Fibroblast of skin of scalp (primary cell): ENCODE results near the gene ANAPC1.
"Not testable (repeated sequence)": the region's sequence is repeated elsewhere in the genome, so short reads cannot be mapped to it uniquely, and the experiment has no call there.

Experiments
- DNase-seq: peaks from one replicate; pipeline ENCODE4 v3.0.0-alpha.2; 2013

Gene ANAPC1

GRCh38 chr2:111790633-111791032, 93.4 kb downstream of the ANAPC1 start:
- not testable (repeated sequence) for DNase-seq

DNA sequence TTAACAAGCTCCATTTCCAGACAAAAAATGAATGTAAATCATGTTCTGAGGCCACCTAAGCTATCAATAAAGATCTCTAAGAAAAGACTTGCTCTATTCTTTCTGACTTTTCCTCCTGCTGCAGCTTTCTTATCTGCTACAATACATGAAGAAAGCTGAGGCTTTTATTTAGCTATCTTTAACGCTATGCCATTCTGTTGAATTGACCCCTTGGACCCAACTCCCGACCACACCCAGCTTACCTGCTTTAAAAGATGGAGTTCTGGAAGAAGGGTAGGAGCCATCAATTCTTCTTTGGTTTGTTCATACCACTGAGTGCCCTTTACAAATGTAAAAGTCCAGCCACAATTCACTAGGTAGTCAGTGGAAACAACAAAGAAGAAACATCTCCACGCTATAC, 99.9 kb downstream of the ANAPC1 start:
- DNase-seq, result not testable (repeated sequence)

GRCh38 chr2:111782195-111782594, 101.8 kb downstream of the ANAPC1 start:
- not testable (repeated sequence) for DNase-seq

DNA sequence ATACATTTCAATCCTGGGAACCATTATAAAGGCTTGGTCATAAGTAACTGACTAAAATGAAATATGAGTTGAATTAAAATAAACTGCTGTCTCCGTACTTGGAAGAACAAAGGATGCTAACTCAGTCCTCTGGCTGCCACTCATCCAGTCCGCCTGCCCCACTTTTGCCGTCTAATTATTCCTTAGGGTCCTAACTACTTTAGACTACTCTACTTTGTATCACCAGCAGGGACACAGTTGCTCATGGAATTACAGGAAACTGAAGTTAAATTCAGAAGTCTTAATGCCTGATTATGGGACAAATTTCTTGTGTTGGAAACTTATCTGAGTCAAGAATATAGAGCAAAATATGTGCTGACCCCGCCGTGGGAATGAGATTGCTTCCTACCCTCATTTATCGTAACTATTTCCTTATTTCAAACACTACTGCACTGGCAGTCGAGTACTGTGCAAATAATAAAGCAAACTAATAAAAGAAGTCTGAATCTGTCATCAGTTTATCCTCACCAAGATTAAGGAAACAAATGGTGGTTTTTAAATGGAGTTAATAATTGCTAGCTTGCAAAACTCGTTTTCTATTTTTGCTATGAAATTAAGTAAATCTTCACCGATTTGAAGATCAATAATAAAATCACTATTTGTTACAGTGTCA, 102.4 kb downstream of the ANAPC1 start:
- DNase-seq, result not testable (repeated sequence)

DNA sequence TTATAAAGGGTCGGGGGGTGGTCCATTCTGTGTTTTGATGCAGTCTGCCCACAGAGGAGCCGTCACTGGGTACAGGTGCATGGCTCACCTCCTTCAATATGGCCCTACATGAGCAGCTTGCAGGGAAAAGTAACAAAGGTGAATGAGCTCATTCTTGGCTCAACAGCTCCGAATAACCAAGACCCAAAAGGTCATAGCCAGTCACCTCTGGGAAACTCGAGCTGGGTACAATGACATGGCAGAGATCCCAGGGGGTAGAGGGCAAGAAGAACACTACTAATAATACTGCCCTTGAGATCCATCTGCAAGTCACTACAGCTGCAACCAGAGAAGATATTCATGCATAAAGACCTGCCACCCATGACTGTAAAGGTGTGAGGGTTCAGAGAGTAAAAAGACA, 106.8 kb downstream of the ANAPC1 start:
- DNase-seq, result not testable (repeated sequence)

DNA sequence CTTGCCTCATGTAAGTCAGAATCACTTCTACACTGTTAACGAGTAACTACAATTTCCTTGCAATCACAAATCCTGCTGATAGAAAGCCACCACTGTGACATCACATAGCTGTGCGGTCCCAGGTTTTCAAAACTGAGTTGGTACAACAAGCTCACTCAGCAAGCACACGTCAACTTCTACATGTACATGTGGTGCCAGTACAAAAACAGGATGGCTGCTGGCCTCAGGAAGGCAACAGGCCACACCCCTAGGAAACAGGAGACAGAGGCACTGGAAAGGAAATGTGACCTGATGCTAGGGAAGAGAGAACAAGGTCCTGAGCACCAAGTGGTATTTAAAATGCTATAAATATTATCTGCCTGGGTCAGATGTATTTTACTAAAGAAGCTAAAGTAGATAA, 107.7 kb downstream of the ANAPC1 start:
- not testable (repeated sequence) for DNase-seq

DNA sequence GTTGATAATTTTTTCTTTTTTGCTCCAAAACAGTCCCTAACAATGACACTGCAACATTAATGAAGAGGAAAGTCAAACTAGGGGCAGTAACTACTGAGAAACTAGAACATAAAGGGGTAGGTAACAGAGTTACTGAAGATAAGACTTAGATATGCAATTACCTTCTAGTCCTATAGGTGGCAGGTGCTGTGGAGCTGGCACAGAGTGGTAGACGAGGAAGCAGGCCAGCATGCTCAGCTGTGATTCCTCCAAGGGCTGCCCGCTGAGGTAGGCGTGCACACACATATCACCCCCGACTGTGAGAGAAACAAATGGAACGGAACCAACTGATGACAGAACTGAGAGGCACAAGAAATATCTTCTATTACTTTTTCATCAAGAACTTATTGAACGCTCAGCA, 111.8 kb downstream of the ANAPC1 start:
- DNase-seq, result not testable (repeated sequence)

DNA sequence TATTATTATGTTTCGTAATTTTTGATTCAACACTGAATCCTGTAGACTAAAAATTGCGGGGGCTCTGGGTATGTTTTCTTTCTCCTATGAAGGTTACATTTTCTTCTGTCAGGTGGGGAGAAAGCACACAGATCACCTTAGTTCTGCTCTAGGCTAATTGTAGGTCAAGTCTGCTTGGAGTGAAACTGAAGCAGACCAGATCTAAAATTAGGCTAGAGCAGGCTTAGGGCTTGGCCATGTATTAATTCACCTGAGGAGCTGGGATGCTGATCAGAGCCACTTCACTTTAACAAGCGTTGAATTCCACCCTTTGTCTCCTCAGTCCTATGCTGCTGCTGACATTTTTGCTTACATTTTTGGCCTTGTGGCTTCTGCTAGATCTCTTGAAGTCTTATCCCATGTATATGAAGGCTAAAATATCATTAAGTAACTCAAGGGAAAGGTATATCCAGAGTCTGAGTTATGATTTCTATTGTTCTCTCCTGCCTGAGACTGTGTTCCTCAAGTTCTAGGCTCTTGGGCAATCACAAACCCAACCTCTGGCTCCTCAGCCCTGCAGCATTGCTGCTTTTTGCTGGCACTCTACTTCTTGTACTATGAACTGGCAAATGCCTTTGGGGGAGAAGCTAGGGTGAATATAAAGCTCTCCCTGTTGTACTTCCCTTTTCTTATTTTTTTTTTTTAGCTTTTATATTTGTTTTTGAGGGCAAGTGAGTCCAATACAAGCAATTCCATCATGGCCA, 112.9 kb downstream of the ANAPC1 start:
- DNase-seq, result not testable (repeated sequence)

DNA sequence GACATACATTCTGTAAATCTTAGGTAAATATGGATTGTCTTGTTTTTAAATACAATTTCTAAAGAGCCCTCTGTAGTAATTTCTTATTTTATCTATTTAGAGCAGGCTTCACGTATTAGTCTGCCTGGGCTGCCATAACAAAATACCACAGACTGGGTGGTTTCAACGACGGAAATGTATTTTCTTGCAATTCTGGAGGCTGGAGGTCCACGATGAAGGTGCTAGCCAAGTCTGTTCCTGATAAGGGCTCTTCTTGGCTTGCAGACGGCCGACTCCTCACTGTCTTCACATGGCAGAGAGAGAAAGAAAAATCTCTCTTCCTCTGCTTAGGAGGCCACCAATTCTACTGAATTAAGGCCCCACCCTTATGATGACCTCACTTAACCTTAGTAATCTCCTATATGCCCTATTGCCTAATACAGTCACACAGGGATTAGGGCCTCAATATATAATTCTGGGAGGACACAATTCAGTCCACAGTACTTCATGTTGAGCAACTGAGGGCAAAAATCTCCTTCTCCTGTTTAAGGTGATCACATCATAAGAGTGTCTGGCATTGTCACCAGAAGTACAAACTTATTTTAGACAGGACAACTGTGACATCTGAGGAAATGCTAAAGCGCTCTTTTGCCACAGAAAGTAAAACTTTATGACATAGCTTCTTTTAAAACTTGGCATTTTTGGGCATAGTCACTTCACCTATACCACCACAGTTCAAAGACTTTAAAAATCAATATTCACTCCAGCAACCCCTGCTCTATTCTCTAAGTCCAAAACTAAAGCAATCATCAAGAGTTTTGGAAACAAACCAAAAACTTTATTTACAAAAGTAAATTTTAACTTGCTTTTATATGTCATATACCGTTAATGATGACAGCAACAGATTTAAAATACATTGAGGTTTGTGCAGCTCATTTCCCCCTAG, 115.5 kb downstream of the ANAPC1 start:
- DNase-seq, result not testable (repeated sequence)

DNA sequence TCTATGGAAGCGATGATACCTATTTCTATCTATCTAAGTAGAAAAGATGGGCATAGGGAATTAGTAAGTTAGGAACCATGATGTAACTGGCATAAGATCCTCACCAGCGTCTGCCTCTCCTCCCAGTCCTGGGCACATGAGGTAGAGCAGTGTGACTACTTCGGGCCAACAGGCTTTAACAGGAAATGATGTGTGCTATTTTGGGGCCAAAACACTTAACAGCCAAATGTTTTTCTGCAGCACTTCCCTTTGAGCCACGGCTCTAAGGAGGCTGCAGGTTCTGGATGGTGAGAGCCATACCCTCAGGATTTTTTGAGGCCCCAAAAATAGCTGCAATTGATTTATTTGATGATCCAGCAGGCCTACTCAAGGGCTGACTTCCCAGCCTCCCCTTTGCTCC, 116.9 kb downstream of the ANAPC1 start:
- DNase-seq, result not testable (repeated sequence)

- not testable (repeated sequence) for DNase-seq
These were observed 117.7 kb downstream of the ANAPC1 start for GRCh38 chr2:111766295-111766694.

DNA sequence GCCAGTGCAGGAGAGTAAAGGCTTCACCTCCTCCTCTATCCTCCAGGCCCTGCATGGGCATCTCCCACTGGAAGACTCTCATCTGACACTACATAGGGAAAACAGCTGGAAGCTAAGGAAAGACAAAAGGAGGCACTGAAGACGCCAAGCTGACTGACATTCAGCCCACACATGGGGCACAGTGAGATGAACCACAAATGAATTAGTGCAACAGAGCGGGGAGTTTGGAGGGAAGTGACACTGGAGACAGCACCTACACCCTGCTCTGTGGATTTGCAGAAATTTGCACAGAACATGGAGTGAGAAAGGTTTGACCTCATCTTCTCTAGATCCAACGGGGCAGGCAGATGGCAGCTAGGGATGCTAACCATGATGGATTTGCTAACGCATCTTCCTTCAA, 119.8 kb downstream of the ANAPC1 start:
- DNase-seq, result not testable (repeated sequence)

GRCh38 chr2:111760697-111761284, 123.2 kb downstream of the ANAPC1 start:
- DNase-seq, result not testable (repeated sequence)

DNA sequence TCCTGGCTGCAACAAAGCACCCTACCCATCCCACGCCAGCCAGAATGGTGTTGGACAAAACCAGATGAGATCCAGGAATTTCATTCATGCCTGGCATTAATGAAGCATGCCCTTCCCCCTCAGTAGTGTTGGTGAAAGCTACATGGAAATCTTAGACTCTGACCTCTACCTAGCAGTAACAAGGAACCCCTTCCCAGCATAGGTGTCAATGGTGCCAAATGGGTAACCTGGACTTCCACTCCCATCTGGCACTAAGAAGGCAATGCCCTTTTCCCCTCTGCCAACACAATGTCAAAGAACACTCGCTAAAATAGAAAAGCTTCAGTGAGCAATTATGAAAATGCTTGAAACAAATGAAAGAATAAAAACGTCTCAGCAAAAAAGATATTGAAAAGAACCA, 131.5 kb downstream of the ANAPC1 start:
- not testable (repeated sequence) for DNase-seq

DNA sequence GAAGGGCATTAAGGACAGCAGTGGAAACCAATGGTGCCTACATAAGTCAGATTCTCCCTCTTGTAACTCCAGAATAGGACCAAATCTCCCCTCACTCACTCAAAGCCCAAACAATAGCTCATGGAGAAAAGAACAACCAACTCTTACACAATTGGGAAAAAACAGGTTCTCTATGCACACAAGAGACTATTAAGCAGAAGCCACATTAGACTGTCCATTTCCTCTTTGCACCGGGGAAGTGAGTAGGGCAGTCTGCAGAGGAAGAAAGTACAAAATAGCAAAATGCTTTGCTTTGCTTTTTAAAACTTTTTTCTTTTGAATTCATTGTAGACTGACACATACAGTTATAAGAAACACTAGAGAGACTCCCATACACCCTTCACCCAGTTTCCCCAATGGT, 133.4 kb downstream of the ANAPC1 start:
- DNase-seq, result not testable (repeated sequence)

- DNase-seq, result not testable (repeated sequence)
These were observed 135.6 kb downstream of the ANAPC1 start for GRCh38 chr2:111748429-111748828.

DNA sequence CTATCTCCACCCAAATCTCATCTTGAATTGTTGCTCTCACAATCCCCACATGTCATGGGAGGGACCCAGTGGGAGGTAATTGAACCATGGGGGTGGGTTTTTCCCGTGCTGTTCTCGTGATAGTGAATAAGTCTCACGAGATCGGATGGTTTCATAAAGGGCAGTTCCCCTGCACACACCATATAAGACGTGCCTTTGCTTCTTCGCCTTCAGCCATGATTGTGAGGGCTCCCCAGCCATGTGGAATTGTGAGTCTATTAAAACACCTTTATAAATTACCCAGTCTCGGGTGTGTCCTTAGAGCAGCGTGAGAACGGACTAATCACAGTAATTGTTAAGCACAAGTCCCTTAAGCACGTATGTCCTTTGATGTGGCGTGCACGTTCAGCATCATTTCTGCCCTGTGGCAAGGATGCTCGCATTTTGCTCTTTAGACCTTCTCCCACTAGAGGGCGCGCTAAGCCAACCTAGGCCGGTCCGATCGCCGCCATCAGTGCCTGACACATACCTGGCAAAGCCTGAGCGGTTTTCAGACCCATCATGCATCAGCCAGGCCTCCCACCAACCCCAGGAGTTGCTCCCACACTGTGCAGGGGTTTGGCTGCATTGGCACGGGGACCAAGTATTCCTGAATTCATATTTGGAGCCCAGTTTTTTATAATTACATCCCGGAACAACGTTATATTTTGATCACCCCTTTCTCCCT, 136.4 kb downstream of the ANAPC1 start:
- not testable (repeated sequence) for DNase-seq

- not testable (repeated sequence) for DNase-seq
These were observed 139.2 kb downstream of the ANAPC1 start for GRCh38 chr2:111744751-111745150.

GRCh38 chr2:111741517-111741916, 142.5 kb downstream of the ANAPC1 start:
- DNase-seq, result not testable (repeated sequence)

DNA sequence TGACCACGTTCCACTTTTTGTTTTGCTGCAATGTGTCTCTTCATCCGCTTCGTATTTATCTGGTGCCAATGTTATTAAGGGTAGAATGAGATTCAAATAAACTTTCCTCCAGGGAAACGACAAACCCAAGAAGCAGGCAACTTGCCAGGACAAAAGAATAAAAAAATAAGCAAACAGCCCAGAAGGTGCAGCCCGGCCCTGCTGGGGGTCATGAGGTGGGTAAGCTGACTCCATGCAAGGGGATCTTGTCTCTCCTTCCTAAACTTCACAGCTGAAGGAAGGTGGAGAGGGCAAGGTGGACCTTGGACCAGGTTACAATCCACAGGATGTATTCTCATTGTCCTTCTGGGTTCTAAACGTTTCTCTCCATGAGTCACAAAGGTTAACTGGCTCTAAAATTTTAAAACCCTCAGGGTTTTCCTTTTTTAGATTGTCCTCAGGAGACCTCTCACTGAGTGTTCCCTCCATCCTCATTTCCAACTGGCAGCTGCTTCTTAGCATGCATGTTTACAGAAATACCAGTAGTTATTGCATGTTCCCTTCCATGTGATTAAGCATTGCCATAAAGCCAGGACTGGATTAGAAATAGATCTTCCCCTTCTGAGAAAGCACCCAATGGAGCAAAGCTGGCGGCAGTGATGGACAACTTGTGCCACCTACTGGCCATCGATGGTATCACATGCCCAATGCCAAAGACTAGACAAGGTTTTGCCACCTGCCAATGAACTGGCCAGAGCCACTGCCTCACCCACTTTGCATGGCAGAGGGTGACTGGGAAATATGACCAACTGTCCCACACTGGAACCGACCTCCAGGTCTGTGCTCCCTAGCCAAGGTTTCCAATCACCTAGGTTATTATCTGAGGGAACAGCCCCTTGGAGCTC, 147.9 kb downstream of the ANAPC1 start:
- peak; percentile 44 for DNase-seq

DNA sequence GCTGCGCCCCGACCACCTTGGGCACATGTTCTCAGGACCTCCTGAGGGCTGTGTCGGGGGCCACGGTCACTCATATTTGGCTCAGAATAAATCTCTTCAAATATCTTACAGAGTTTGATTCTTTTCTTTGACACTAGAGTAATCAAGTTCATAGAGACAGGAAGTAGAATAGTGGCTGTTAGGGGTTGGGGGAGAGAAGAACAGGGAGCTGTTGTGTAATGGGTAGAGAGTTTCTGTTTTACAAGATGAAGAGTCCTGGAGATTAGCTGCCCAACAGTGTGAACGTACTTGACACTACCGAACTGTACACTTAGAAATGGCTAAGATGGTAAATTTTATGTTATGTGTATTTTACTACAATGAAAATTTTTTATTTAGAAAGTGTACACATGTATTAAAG, 148.6 kb downstream of the ANAPC1 start:
- not testable (repeated sequence) for DNase-seq
